ENCODE measurements around the gene CWC25. TPM values are rescaled to one million over a fixed set of nuclear protein-coding genes. Genes with fewer than 3 reads are reported as not detected.

Gene CWC25
- total and polyA plus RNA-seq, 2 of the 13 experiments (the other 11 are each of a cell fraction or from before 2014, with no cell fraction given) = 15.6 to 22.7 TPM

- no peak for TF ChIP-seq AHDC1 (CRISPR knock-in tag; IDR thresholded peaks at IDR 0.05; ENCODE audit: borderline replicate concordance)
- TF ChIP-seq MIXL1 (CRISPR knock-in tag; IDR thresholded peaks at IDR 0.05) = no peak
- peak; percentile 57; the same call in 1 of the 2 replicates for TF ChIP-seq YEATS4 (CRISPR knock-in tag; IDR thresholded peaks at IDR 0.05; ENCODE audit: borderline replicate concordance)
- peak; percentile 59; the same call in 1 of the 2 replicates for TF ChIP-seq IKZF5 (CRISPR knock-in tag; IDR thresholded peaks at IDR 0.05)
- TF ChIP-seq ZBTB43 (CRISPR knock-in tag; conservative IDR thresholded peaks at IDR 0.05) = no peak
- peak; percentile 39; the same call in 1 of the 2 replicates for TF ChIP-seq POLR2G (IDR thresholded peaks at IDR 0.05; ENCODE audit: low read depth, low read length)
- TF ChIP-seq ATF4 (CRISPR knock-in tag; IDR thresholded peaks at IDR 0.05) = no peak
- peak; percentile 72; the same call in 1 of the 2 replicates for TF ChIP-seq RCOR2 (CRISPR knock-in tag; IDR thresholded peaks at IDR 0.05)
- TF ChIP-seq E2F1 (CRISPR knock-in tag; IDR thresholded peaks at IDR 0.05) = no peak
- peak; percentile 62; the same call in 1 of the 2 replicates for TF ChIP-seq MEF2D (CRISPR knock-in tag; IDR thresholded peaks at IDR 0.05)
- TF ChIP-seq NR0B2 (CRISPR knock-in tag; IDR thresholded peaks at IDR 0.05) = no peak
- no peak for TF ChIP-seq HNRNPLL (IDR thresholded peaks at IDR 0.05; ENCODE audit: low read depth, low read length, poor library complexity, severe bottlenecking)
- 0 out of 2 replicates have a peak, but pooled peaks have one; percentile 1 for TF ChIP-seq UBTF (CRISPR knock-in tag; IDR thresholded peaks at IDR 0.05)
- TF ChIP-seq SP4 (CRISPR knock-in tag; IDR thresholded peaks at IDR 0.05) = peak; percentile 45; the same call in 1 of the 2 replicates
Observed at GRCh38 chr17:38872671-38873385, 47.7 kb upstream of the CWC25 start (continued).

Data from HepG2 (cell line).